A549 (cell line): ENCODE data around the gene GPATCH2. TPM values are rescaled to one million over a fixed set of nuclear protein-coding genes. Genes with fewer than 3 reads are reported as not detected.

ENCODE experiments used
- ATAC-seq, 2 experiments: fragments of 200-7000 bp in 1 of 2; fragments of >200 bp in 1 of 2; cut with Nextera tagmentation in 1 of 2; cut with Tn5 transposase in 1 of 2; 3 replicates each; pipeline versions ENCODE4 v1.8.0 to v1.9.1; 2018 to 2020; ENCODE audit warnings: mild to moderate bottlenecking in 1 of 2, moderate library complexity in 1 of 2
- CTCF ChIA-PET: fragments of 300-600 bp; sonication (Branson Sonifier 250); formaldehyde crosslinking; extraction: SDS; loops from one replicate; lab custom pipeline; 2021; ENCODE audit warnings: antibody characterized with exemption, inconsistent platforms; lab: Yijun Ruan, JAX
- POLR2A ChIA-PET: fragments of 350-600 bp; formaldehyde crosslinking; extraction: SDS; loops from one replicate; lab custom pipeline; 2021; ENCODE audit warnings: antibody characterized with exemption, inconsistent platforms; lab: Yijun Ruan, JAX
- DNase-seq, 2 experiments: peaks; one replicate each; pipeline versions ENCODE4 v3.0.0 to v3.0.0-alpha.2; 2011 to 2016; ENCODE audit warnings: low read depth in 1 of 2, low spot score in 1 of 2
- FAIRE-seq: peaks from 2 replicates; lab custom pipeline; 2011; peaks lifted over from hg19 to GRCh38; lab: Jason Lieb, UNC
- H3K27ac ChIP-seq, 2 experiments: fragments of >200 bp; sonication (Bioruptor Twin); formaldehyde crosslinking; 3 replicates each; pipeline ENCODE4 v1.5.1; 2016 to 2017
- H3K4me1 ChIP-seq: fragments of >200 bp; sonication (Bioruptor Twin); formaldehyde crosslinking; 3 replicates; pipeline ENCODE4 v1.6.1; 2016
- H3K4me2 ChIP-seq: fragments of >200 bp; sonication (Bioruptor Twin); formaldehyde crosslinking; 3 replicates; pipeline ENCODE4 v1.6.1; 2016
- H3K4me3 ChIP-seq: fragments of >200 bp; sonication (Bioruptor Twin); formaldehyde crosslinking; 3 replicates; pipeline ENCODE4 v1.5.1; 2016
- H3K9me3 ChIP-seq: fragments of >200 bp; sonication (Bioruptor Twin); formaldehyde crosslinking; 3 replicates; pipeline ENCODE4 v1.6.1; 2016
- BCL3 ChIP-seq: fragments of >200 bp; sonication (Bioruptor Twin); formaldehyde crosslinking; IDR thresholded peaks from 3 replicates; pipeline ENCODE4 v1.6.1; 2016
- CBX2 ChIP-seq: fragments of 200-600 bp; sonication (generic); IDR thresholded peaks from 2 replicates; pipeline ENCODE4 v1.6.1; 2016; ENCODE audit warnings: low read depth, mild to moderate bottlenecking, borderline replicate concordance
- E2F6 ChIP-seq: IDR thresholded peaks from 2 replicates; pipeline ENCODE4 v1.6.1; 2012; ENCODE audit warnings: low read depth, borderline replicate concordance
- EP300 ChIP-seq, 2 experiments: fragments of >200 bp; sonication (Bioruptor Twin); formaldehyde crosslinking; IDR thresholded peaks; 2 replicates in 1 of 2; 3 replicates in 1 of 2; pipeline ENCODE4 v1.6.1; 2016 to 2017
- ESRRA ChIP-seq: fragments of 150-350 bp; IDR thresholded peaks from 2 replicates; pipeline ENCODE4 v1.6.1; 2014; ENCODE audit warnings: mild to moderate bottlenecking, low read length, borderline replicate concordance
- FOSB ChIP-seq: fragments of 250-450 bp; sonication (Bioruptor Pico); IDR thresholded peaks from 2 replicates; pipeline ENCODE4 v1.5.0; 2020; ENCODE audit warnings: mild to moderate bottlenecking, moderate library complexity
- FOXS1 ChIP-seq: fragments of 250-450 bp; sonication (Bioruptor Pico); IDR thresholded peaks from 2 replicates; pipeline ENCODE4 v1.5.0; 2020; ENCODE audit warnings: mild to moderate bottlenecking, moderate library complexity
- HEYL ChIP-seq: fragments of 250-450 bp; sonication (Bioruptor Pico); IDR thresholded peaks from 2 replicates; pipeline ENCODE4 v1.8.0; 2021; ENCODE audit warnings: mild to moderate bottlenecking, moderate library complexity
- HMGXB4 ChIP-seq: fragments of 250-450 bp; sonication (Bioruptor Pico); IDR thresholded peaks from 2 replicates; pipeline ENCODE4 v1.5.0; 2021; ENCODE audit warnings: mild to moderate bottlenecking, moderate library complexity, borderline replicate concordance
- HOXB13 ChIP-seq: fragments of 250-450 bp; sonication (Bioruptor Pico); IDR thresholded peaks from 2 replicates; pipeline ENCODE4 v1.5.0; 2020; ENCODE audit warnings: low read depth, mild to moderate bottlenecking, moderate library complexity
- JUNB ChIP-seq: fragments of >200 bp; sonication (Bioruptor Twin); formaldehyde crosslinking; IDR thresholded peaks from 2 replicates; pipeline ENCODE4 v1.6.1; 2016
- KDM1A ChIP-seq: fragments of 200-600 bp; sonication (generic); IDR thresholded peaks from 2 replicates; pipeline ENCODE4 v1.6.1; 2016; ENCODE audit warnings: low read depth, mild to moderate bottlenecking
- MAX ChIP-seq: IDR thresholded peaks from 2 replicates; pipeline ENCODE4 v1.6.1; 2012
- NFE2L2 ChIP-seq: fragments of 150-350 bp; conservative IDR thresholded peaks from 2 replicates; pipeline ENCODE4 v1.6.1; 2014; ENCODE audit warnings: low read length
- NPAS2 ChIP-seq: fragments of 250-450 bp; sonication (Bioruptor Pico); IDR thresholded peaks from 2 replicates; pipeline ENCODE4 v1.8.0; 2022; ENCODE audit warnings: mild to moderate bottlenecking, moderate library complexity, borderline replicate concordance
- POLR2A ChIP-seq: IDR thresholded peaks from 2 replicates; pipeline ENCODE4 v1.6.1; 2012; ENCODE audit warnings: mild to moderate bottlenecking, low read length
- RNF2 ChIP-seq: fragments of 200-600 bp; sonication (generic); IDR thresholded peaks from 2 replicates; pipeline ENCODE4 v1.6.1; 2016; ENCODE audit warnings: low read depth, mild to moderate bottlenecking, antibody characterized with exemption, moderate library complexity, borderline replicate concordance
- SREBF2 ChIP-seq: fragments of 450-650 bp; IDR thresholded peaks from 2 replicates; pipeline ENCODE4 v1.6.1; 2014; ENCODE audit warnings: mild to moderate bottlenecking, moderate library complexity
- TP53 ChIP-seq: fragments of 250-450 bp; sonication (Bioruptor Pico); IDR thresholded peaks from 2 replicates; pipeline ENCODE4 v1.5.0; 2021; ENCODE audit warnings: mild to moderate bottlenecking, moderate library complexity
- ZFP36 ChIP-seq: fragments of 450-650 bp; IDR thresholded peaks from 2 replicates; pipeline ENCODE4 v1.6.1; 2014; ENCODE audit warnings: borderline replicate concordance; ENCODE audit not compliant: partially characterized antibody
- WGBS: methylation state at CpG from one replicate; pipeline ENCODE4 v1.1.6; 2017; ENCODE audit errors: missing lambda C conversion rate; 5-methylcytosine and 5-hydroxymethylcytosine counted together
- polyA plus RNA-seq, 4 experiments: library from polyadenylated mRNA; depleted of rRNA in 3 of 4; stranded (reverse); fragments of >200 nt; fragmentation: RNase III in 1 of 4; extraction: RNeasy Plus Mini Kit Qiagen cat#74134 plus additional on column Dnase treatment in 1 of 4; gene quantifications; 2 replicates in 3 of 4; 3 replicates in 1 of 4; pipeline ENCODE4 v1.2.3, GENCODE V29; 2011 to 2017

The GPATCH2 gene
- polyA plus RNA-seq, 2 of the 4 experiments (the other 2 are of a cell fraction): 10.8 to 18.6 TPM

- Histone ChIP-seq H3K9me3 (no peaks in the 10 kb centered on the region; the same call in 2 of the 3 replicates), H3K4me3 (no peak overlapping the region), H3K4me1 (no peaks in the 10 kb centered on the region; the same call in 2 of the 3 replicates), H3K4me2 (no peak overlapping the region), H3K27ac (no peak overlapping the region)
- FAIRE-seq: no peak
- no peak for DNase-seq
- WGBS: 69% methylated on average over 1 of the region's 1 CpG
- CTCF ChIA-PET: no interaction called here
- ATAC-seq: no peak
- no peak for TF ChIP-seq E2F6
- no peak for TF ChIP-seq NPAS2 (CRISPR knock-in tag)
- TF ChIP-seq MAX: no peak
- TF ChIP-seq HOXB13 (CRISPR knock-in tag): no peak
- TF ChIP-seq FOXS1: no peak
- no peak for TF ChIP-seq BCL3
- no peak for TF ChIP-seq POLR2A
- TF ChIP-seq RNF2: no peak
- no peak for TF ChIP-seq HMGXB4 (CRISPR knock-in tag)
- TF ChIP-seq NFE2L2: no peak
- TF ChIP-seq ZFP36: no peak
- no peak for TF ChIP-seq SREBF2
- no peak for TF ChIP-seq TP53 (CRISPR knock-in tag)
- TF ChIP-seq CBX2: no peak
- POLR2A ChIA-PET: no interaction called here
Observed at GRCh38 chr1:217552339-217552951, 78.4 kb downstream of the GPATCH2 start.

GRCh38 chr1:217542837-217543236 lies 88.1 kb downstream of the GPATCH2 start:
- Histone ChIP-seq H3K9me3 (no peaks in the 10 kb centered on the region; the same call in 2 of the 3 replicates), H3K4me1 (no peaks in the 10 kb centered on the region), H3K4me3 (no peak overlapping the region), H3K4me2 (no peak overlapping the region), H3K27ac (no peak overlapping the region)
- DNase-seq: no peak
- ChIA-PET CTCF (no interaction called here), POLR2A (no interaction called here)
- no peak for FAIRE-seq
- TF ChIP-seq ESRRA: no peak
- no peak for TF ChIP-seq FOSB
- no peak for TF ChIP-seq JUNB
- TF ChIP-seq TP53 (CRISPR knock-in tag): no peak
- no peak for TF ChIP-seq EP300 (IDR thresholded peaks at IDR 0.05)
- ATAC-seq: no peak

- no peak overlapping the region for H3K27ac ChIP-seq
- WGBS: 84% methylated on average over 9 of the region's 9 CpGs
Observed at GRCh38 chr1:217542136-217542777, 88.6 kb downstream of the GPATCH2 start.

More at GRCh38 chr1:217542136-217542777, 88.6 kb downstream of the GPATCH2 start:
- ATAC-seq: no peak
- CTCF ChIA-PET: no interaction called here
- no peaks in the 10 kb centered on the region for H3K4me1 ChIP-seq
- FAIRE-seq: no peak
- H3K4me2 ChIP-seq: no peak overlapping the region
- H3K9me3 ChIP-seq: no peaks in the 10 kb centered on the region
- no peak overlapping the region for H3K4me3 ChIP-seq
- POLR2A ChIA-PET: no interaction called here
- TF ChIP-seq HEYL (no peak), SREBF2 (no peak), KDM1A (no peak)
- no peak for DNase-seq
